Right lobe of liver (tissue), 4 donors: ENCODE measurements around the gene M1AP.

Source experiments
- POLR2A ChIP-seq: fragments of 450-650 bp; IDR thresholded peaks from one replicate; pipeline ENCODE4 v1.6.1; 2017; ENCODE audit warnings: antibody characterized with exemption, mild to moderate bottlenecking
- TF ChIP-seq, protein P1 (sequence below), 4 donors: fragments of 200-600 bp in 3 of 4; fragments of 450-650 bp in 1 of 4; IDR thresholded peaks; one replicate each; pipeline versions ENCODE4 v1.5.1 to v1.8.0; 2016 to 2022; ENCODE audit warnings: antibody characterized with exemption in 4 of 4, mild to moderate bottlenecking in 2 of 4
- donor health status: DM: no; HTN: no; CAD: no.
- donor health status: DM: no; HTN: no; CAD: no.
- donor health status: DM: no; HTN: yes; CAD: no.

DNA sequence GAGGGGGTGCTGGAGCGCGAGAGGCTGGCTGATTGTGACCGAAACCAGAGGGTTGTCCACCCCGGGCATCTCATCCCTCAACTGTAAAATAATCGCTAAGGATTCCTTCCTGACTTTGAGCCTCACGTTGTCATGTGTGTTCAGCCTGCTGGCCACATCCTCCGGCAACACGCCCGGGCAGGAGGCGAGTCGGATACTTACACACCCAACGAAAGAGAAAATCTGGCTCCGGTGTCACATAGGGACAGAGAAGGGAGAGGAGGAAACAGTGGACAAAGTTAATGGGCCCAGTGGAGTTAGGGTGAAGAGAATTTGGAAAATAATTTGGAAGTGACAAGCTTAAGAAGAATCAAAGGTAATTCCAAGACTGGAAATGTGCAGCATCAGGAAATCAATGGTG lies 131.5 kb downstream of the M1AP start:
- TF ChIP-seq, protein P1, sequence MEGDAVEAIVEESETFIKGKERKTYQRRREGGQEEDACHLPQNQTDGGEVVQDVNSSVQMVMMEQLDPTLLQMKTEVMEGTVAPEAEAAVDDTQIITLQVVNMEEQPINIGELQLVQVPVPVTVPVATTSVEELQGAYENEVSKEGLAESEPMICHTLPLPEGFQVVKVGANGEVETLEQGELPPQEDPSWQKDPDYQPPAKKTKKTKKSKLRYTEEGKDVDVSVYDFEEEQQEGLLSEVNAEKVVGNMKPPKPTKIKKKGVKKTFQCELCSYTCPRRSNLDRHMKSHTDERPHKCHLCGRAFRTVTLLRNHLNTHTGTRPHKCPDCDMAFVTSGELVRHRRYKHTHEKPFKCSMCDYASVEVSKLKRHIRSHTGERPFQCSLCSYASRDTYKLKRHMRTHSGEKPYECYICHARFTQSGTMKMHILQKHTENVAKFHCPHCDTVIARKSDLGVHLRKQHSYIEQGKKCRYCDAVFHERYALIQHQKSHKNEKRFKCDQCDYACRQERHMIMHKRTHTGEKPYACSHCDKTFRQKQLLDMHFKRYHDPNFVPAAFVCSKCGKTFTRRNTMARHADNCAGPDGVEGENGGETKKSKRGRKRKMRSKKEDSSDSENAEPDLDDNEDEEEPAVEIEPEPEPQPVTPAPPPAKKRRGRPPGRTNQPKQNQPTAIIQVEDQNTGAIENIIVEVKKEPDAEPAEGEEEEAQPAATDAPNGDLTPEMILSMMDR (IDR thresholded peaks at IDR 0.05), result no peak
- TF ChIP-seq POLR2A, result no peak
